ENCODE measurements around the gene ZBTB38. TPM values are rescaled to one million over a fixed set of nuclear protein-coding genes. Genes with fewer than 3 reads are reported as not detected.

Gene ZBTB38
- total RNA-seq, 1 experiment from 2014 or later, result 21.8 TPM

DNA sequence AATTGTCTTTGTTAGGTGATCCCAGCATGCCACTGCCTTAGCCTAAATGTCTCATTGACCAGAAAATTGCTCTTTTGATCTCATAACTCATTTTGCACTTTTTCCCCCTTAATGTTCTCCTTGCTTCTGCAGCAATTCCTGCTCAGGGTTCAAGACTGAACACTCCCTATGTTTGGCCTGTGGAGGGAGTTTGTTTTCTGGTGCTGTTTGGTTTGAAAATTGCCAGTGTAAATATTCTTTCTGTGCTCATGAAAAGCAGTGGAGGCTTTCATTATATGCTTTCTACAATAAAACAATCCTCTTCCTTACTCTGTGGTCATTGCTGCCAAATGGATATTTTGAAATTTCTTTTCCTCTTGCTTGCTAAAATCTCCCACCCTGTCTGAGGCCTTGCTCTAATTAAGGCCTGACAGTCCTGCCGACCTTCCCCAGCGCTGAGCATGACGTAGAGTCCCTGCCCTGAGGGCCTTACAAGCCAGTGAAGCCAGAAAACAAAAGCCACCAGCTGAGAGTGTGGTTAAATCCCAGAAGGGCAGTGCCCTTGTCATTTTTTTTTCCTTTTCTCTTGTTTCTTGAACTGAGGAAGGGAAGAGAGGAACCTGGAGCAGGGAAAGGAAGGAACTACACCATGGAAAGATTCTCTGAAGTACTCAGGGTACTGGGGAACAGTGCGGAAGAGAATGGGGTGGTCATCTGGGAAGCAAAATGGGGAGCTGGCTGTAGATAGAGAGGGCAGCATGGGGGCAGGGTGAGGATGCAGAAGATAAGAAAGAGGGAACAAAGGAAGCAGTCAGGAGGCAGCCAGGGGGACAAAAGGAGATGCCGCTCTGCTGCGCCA lies 24.8 kb downstream of the ZBTB38 start:
- Histone ChIP-seq H2AFZ (no peak overlapping the region), H3K27ac (no peak overlapping the region)

DNA sequence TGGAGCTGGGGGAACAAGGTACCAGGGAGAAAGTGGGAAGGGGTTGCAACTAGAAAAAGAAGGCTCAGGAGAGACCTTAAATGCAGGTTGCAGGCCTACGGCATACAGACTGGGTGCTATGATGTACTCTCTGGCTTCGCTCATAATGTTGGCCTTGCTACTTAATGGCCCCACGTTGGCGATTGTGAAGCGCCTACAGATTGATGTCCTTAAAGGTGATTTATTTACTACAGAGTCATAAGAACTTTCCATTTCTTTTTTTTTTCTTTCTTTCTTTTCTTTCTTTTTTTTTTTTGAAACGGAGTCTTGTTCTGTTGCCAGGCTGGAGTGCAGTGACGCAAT lies 25.4 kb downstream of the ZBTB38 start:
- Histone ChIP-seq H3K79me2 (ENCODE audit: low read depth) (no peaks in the 10 kb centered on the region), H3F3A (ENCODE audit: insufficient read depth, low read depth) (peaks cover 7% of the 10 kb centered on the region), H3K4me2 (peak overlapping the region; percentile 21; the same call in 1 of the 2 replicates), H3K27ac (no peak overlapping the region), H3K27me3 (ENCODE audit: insufficient read depth, low read depth) (no peaks in the 10 kb centered on the region), H3K36me3 (ENCODE audit: low read depth) (no peaks in the 10 kb centered on the region), H3K9me2 (ENCODE audit: insufficient read depth) (0 out of 2 replicates have a peak, but pooled peaks cover 4% of the 10 kb centered on the region), H3K9me3 (ENCODE audit: insufficient read depth, low read depth) (peaks cover 13% of the 10 kb centered on the region), H3K4me3 (no peak overlapping the region), H3K4me1 (replicated peaks; ENCODE audit: insufficient read depth) (peaks cover 13% of the 10 kb centered on the region), H2AFZ (no peak overlapping the region), H4K20me1 (ENCODE audit: insufficient read depth) (no peaks in the 10 kb centered on the region)
- BruUV-seq (replicated peaks), result no TSS peak
- intact Hi-C loops (cut with micrococcal nuclease; ENCODE audit: unreplicated experiment), result no loop called here
- ChIA-PET POLR2A (ENCODE audit: unreplicated experiment) (interaction anchor here (0.6 kb wide), 1 partner anchor 9 kb away, joined by 4 read pairs; no protein-coding TSS in a partner anchor), CTCF (no interaction called here)
- TF ChIP-seq, protein P1, sequence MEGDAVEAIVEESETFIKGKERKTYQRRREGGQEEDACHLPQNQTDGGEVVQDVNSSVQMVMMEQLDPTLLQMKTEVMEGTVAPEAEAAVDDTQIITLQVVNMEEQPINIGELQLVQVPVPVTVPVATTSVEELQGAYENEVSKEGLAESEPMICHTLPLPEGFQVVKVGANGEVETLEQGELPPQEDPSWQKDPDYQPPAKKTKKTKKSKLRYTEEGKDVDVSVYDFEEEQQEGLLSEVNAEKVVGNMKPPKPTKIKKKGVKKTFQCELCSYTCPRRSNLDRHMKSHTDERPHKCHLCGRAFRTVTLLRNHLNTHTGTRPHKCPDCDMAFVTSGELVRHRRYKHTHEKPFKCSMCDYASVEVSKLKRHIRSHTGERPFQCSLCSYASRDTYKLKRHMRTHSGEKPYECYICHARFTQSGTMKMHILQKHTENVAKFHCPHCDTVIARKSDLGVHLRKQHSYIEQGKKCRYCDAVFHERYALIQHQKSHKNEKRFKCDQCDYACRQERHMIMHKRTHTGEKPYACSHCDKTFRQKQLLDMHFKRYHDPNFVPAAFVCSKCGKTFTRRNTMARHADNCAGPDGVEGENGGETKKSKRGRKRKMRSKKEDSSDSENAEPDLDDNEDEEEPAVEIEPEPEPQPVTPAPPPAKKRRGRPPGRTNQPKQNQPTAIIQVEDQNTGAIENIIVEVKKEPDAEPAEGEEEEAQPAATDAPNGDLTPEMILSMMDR (conservative IDR thresholded peaks at IDR 0.05), result no peak
- no peak for TF ChIP-seq EZH2 (IDR thresholded peaks at IDR 0.05; ENCODE audit: low read depth)
- no peak for DNase-seq

More for the DNA sequence above, 24.8 kb downstream of the ZBTB38 start:
- 0 out of 2 replicates have a peak, but pooled peaks cover 4% of the 10 kb centered on the region for H3K9me2 ChIP-seq (ENCODE audit: insufficient read depth)
- no peaks in the 10 kb centered on the region for H4K20me1 ChIP-seq (ENCODE audit: insufficient read depth)
- intact Hi-C loops (cut with micrococcal nuclease; ENCODE audit: unreplicated experiment), result no loop called here
- no peak overlapping the region for H3K4me3 ChIP-seq
- peaks cover 13% of the 10 kb centered on the region for H3K9me3 ChIP-seq (ENCODE audit: insufficient read depth, low read depth)
- POLR2A ChIA-PET (ENCODE audit: unreplicated experiment), result interaction anchor here (0.6 kb wide), 1 partner anchor 9 kb away, joined by 4 read pairs; no protein-coding TSS in a partner anchor
- H3K27me3 ChIP-seq (ENCODE audit: insufficient read depth, low read depth), result no peaks in the 10 kb centered on the region
- CTCF ChIA-PET, result no interaction called here
- BruUV-seq (replicated peaks), result no TSS peak
- H3K36me3 ChIP-seq (ENCODE audit: low read depth), result no peaks in the 10 kb centered on the region
- peak overlapping the region; percentile 21; the same call in 1 of the 2 replicates for H3K4me2 ChIP-seq
- no peaks in the 10 kb centered on the region for H3K79me2 ChIP-seq (ENCODE audit: low read depth)
- no peak for TF ChIP-seq EZH2 (IDR thresholded peaks at IDR 0.05; ENCODE audit: low read depth)
- TF ChIP-seq, protein P1 (conservative IDR thresholded peaks at IDR 0.05), result no peak
- H3F3A ChIP-seq (ENCODE audit: insufficient read depth, low read depth), result peaks cover 7% of the 10 kb centered on the region
- peaks cover 13% of the 10 kb centered on the region for H3K4me1 ChIP-seq (replicated peaks; ENCODE audit: insufficient read depth)
- DNase-seq, result peak; percentile 58 to 65

DNA sequence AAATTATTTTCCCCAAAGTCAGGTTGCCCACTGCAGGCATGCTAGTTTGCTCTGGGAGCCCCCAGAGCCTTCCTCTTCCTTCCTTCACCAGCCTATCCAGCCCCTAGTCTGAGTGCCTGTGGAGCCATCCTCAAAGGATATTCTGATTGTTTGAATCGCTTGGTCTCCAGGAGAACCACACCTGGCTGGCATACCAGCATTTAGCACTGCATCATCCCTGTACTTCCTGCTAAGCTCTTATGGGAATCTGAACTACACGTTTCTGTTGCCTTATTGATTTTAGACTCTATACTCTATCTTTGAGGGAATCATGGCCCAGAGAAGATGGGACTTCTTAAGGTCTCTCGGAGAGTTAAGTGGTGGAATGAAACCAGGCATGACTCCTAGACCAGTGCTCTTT lies 26.3 kb downstream of the ZBTB38 start:
- BruUV-seq (replicated peaks), result no TSS peak
- ChIA-PET CTCF (no interaction called here), POLR2A (ENCODE audit: unreplicated experiment) (no interaction called here)
- no peaks in the 10 kb centered on the region for H4K20me1 ChIP-seq (ENCODE audit: insufficient read depth)
- H3F3A ChIP-seq (ENCODE audit: insufficient read depth, low read depth), result peaks cover 7% of the 10 kb centered on the region
- no peak for TF ChIP-seq EZH2 (IDR thresholded peaks at IDR 0.05; ENCODE audit: low read depth)
- TF ChIP-seq, protein P1 (conservative IDR thresholded peaks at IDR 0.05), result no peak
- H3K4me3 ChIP-seq, result no peak overlapping the region
- no peak overlapping the region for H3K4me2 ChIP-seq
- H2AFZ ChIP-seq, result no peak overlapping the region
- peaks cover 13% of the 10 kb centered on the region for H3K4me1 ChIP-seq (replicated peaks; ENCODE audit: insufficient read depth)
- no peaks in the 10 kb centered on the region for H3K36me3 ChIP-seq (ENCODE audit: low read depth)
- H3K9me2 ChIP-seq (ENCODE audit: insufficient read depth), result 0 out of 2 replicates have a peak, but pooled peaks cover 3% of the 10 kb centered on the region
- DNase-seq, result no peak
- H3K9me3 ChIP-seq (ENCODE audit: insufficient read depth, low read depth), result peaks cover 13% of the 10 kb centered on the region
- no peaks in the 10 kb centered on the region for H3K27me3 ChIP-seq (ENCODE audit: insufficient read depth, low read depth)
- intact Hi-C loops (cut with micrococcal nuclease; ENCODE audit: unreplicated experiment), result no loop called here
- no peaks in the 10 kb centered on the region for H3K79me2 ChIP-seq (ENCODE audit: low read depth)
- no peak overlapping the region for H3K27ac ChIP-seq
